Activated T-cell treated with anti-CD3 and anti-CD28 coated beads, Interleukin-2, amount 50 U/mL, for 4 hours (primary cell): ENCODE data around the gene RTL9. TPM values are rescaled to one million over a fixed set of nuclear protein-coding genes. Genes with fewer than 3 reads are reported as not detected.
"Not testable (repeated sequence)": the region's sequence is repeated elsewhere in the genome, so short reads cannot be mapped to it uniquely, and the experiment has no call there.

Source experiments
- ATAC-seq, 2 donors: fragments of 200-7000 bp; cut with Tn5 transposase; one replicate each; pipeline ENCODE4 v1.10.0; 2021
- DNase-seq: peaks from one replicate; pipeline ENCODE4 v3.0.0-alpha.2; 2020
- H3K27me3 Mint-ChIP-seq: one replicate; pipeline ENCODE4 v1.8.0; 2021; ENCODE audit warnings: low read depth, mixed read lengths
- H3K36me3 Mint-ChIP-seq: one replicate; pipeline ENCODE4 v1.8.0; 2022; ENCODE audit warnings: mixed read lengths; ENCODE audit not compliant: insufficient read depth
- H3K4me1 Mint-ChIP-seq: one replicate; pipeline ENCODE4 v1.8.0; 2021; ENCODE audit warnings: low read depth, mixed read lengths
- H3K4me3 Mint-ChIP-seq: one replicate; pipeline ENCODE4 v1.8.0; 2021; ENCODE audit warnings: mild to moderate bottlenecking, moderate library complexity, mixed read lengths
- H3K9me3 Mint-ChIP-seq: one replicate; pipeline ENCODE4 v1.8.0; 2021; ENCODE audit warnings: mixed read lengths
- total RNA-seq, 3 donors: library from RNA; stranded (reverse); gene quantifications; one replicate each; pipeline ENCODE4 v1.2.1, GENCODE V29; 2021

Gene RTL9
- total RNA-seq, 3 donors from 2014 or later = not detected

- Mint-ChIP-seq H3K4me1 (no peaks in the 10 kb centered on the region), H3K36me3 (no peaks in the 10 kb centered on the region), H3K9me3 (no peaks in the 10 kb centered on the region), H3K4me3 (no peak overlapping the region), H3K27me3 (peaks cover 2% of the 10 kb centered on the region)
- ATAC-seq (no peak), DNase-seq (no peak)
These were observed 30.9 kb downstream of the RTL9 start for GRCh38 chrX:110389570-110389969.

GRCh38 chrX:110391086-110391485 is 32.4 kb downstream of the RTL9 start:
- Mint-ChIP-seq H3K36me3 (no peaks in the 10 kb centered on the region), H3K4me1 (no peaks in the 10 kb centered on the region), H3K27me3 (peaks cover 2% of the 10 kb centered on the region), H3K4me3 (no peak overlapping the region), H3K9me3 (no peaks in the 10 kb centered on the region)
- DNase-seq (no peak), ATAC-seq (no peak)

- H3K36me3 Mint-ChIP-seq = no peaks in the 10 kb centered on the region
- no peaks in the 10 kb centered on the region for H3K27me3 Mint-ChIP-seq
- H3K4me1 Mint-ChIP-seq = no peaks in the 10 kb centered on the region
- no peaks in the 10 kb centered on the region for H3K9me3 Mint-ChIP-seq
- no peak for ATAC-seq
- no peak for DNase-seq
- H3K4me3 Mint-ChIP-seq = no peak overlapping the region
These were observed 36.0 kb downstream of the RTL9 start for GRCh38 chrX:110394651-110395050.

- no peak for DNase-seq
- Mint-ChIP-seq H3K27me3 (no peaks in the 10 kb centered on the region), H3K9me3 (no peaks in the 10 kb centered on the region), H3K4me3 (no peak overlapping the region), H3K36me3 (no peaks in the 10 kb centered on the region), H3K4me1 (no peaks in the 10 kb centered on the region)
- ATAC-seq = no peak
These were observed 37.2 kb downstream of the RTL9 start for GRCh38 chrX:110395877-110396276.

- no peak for ATAC-seq
- Mint-ChIP-seq H3K36me3 (no peaks in the 10 kb centered on the region), H3K4me3 (no peak overlapping the region), H3K4me1 (no peaks in the 10 kb centered on the region), H3K27me3 (no peaks in the 10 kb centered on the region), H3K9me3 (no peaks in the 10 kb centered on the region)
- no peak for DNase-seq
These were observed 38.1 kb downstream of the RTL9 start for GRCh38 chrX:110396735-110397134.

- no peak overlapping the region for H3K4me3 Mint-ChIP-seq
- ATAC-seq = no peak
- H3K27me3 Mint-ChIP-seq = no peaks in the 10 kb centered on the region
- DNase-seq = no peak
- no peaks in the 10 kb centered on the region for H3K36me3 Mint-ChIP-seq
- H3K4me1 Mint-ChIP-seq = no peaks in the 10 kb centered on the region
- H3K9me3 Mint-ChIP-seq = no peaks in the 10 kb centered on the region
These were observed 38.7 kb downstream of the RTL9 start for GRCh38 chrX:110397339-110397738.

GRCh38 chrX:110397904-110398303 is 39.3 kb downstream of the RTL9 start:
- no peak overlapping the region for H3K4me3 Mint-ChIP-seq
- H3K4me1 Mint-ChIP-seq = no peaks in the 10 kb centered on the region
- ATAC-seq = no peak
- H3K36me3 Mint-ChIP-seq = no peaks in the 10 kb centered on the region
- no peak for DNase-seq
- no peaks in the 10 kb centered on the region for H3K27me3 Mint-ChIP-seq
- H3K9me3 Mint-ChIP-seq = no peaks in the 10 kb centered on the region

GRCh38 chrX:110399497-110399896 is 40.8 kb downstream of the RTL9 start:
- ATAC-seq = no peak
- Mint-ChIP-seq H3K9me3 (no peaks in the 10 kb centered on the region), H3K27me3 (no peaks in the 10 kb centered on the region), H3K4me3 (no peak overlapping the region), H3K36me3 (no peaks in the 10 kb centered on the region), H3K4me1 (no peaks in the 10 kb centered on the region)
- DNase-seq = no peak

- no peak for DNase-seq
- H3K4me3 Mint-ChIP-seq = no peak overlapping the region
- H3K27me3 Mint-ChIP-seq = no peaks in the 10 kb centered on the region
- no peaks in the 10 kb centered on the region for H3K9me3 Mint-ChIP-seq
- H3K36me3 Mint-ChIP-seq = no peaks in the 10 kb centered on the region
- ATAC-seq = no peak
- H3K4me1 Mint-ChIP-seq = no peaks in the 10 kb centered on the region
These were observed 41.3 kb downstream of the RTL9 start for GRCh38 chrX:110399966-110400365.

GRCh38 chrX:110401135-110401534 is 42.5 kb downstream of the RTL9 start:
- no peaks in the 10 kb centered on the region for H3K36me3 Mint-ChIP-seq
- no peaks in the 10 kb centered on the region for H3K9me3 Mint-ChIP-seq
- no peaks in the 10 kb centered on the region for H3K4me1 Mint-ChIP-seq
- DNase-seq (no peak), ATAC-seq (no peak)
- H3K27me3 Mint-ChIP-seq = no peaks in the 10 kb centered on the region
- H3K4me3 Mint-ChIP-seq = no peak overlapping the region

GRCh38 chrX:110402091-110402849 is 43.6 kb downstream of the RTL9 start:
- ATAC-seq (no peak), DNase-seq (no peak)
- Mint-ChIP-seq H3K9me3 (no peaks in the 10 kb centered on the region), H3K27me3 (no peaks in the 10 kb centered on the region), H3K36me3 (no peaks in the 10 kb centered on the region), H3K4me1 (no peaks in the 10 kb centered on the region), H3K4me3 (no peak overlapping the region)

- Mint-ChIP-seq H3K4me3 (no peak overlapping the region), H3K36me3 (no peaks in the 10 kb centered on the region), H3K9me3 (no peaks in the 10 kb centered on the region), H3K4me1 (no peaks in the 10 kb centered on the region), H3K27me3 (no peaks in the 10 kb centered on the region)
- no peak for DNase-seq
- ATAC-seq = no peak
These were observed 44.2 kb downstream of the RTL9 start for GRCh38 chrX:110402850-110403221.

GRCh38 chrX:110403441-110404238 is 45.0 kb downstream of the RTL9 start:
- Mint-ChIP-seq H3K27me3 (no peaks in the 10 kb centered on the region), H3K9me3 (no peaks in the 10 kb centered on the region), H3K36me3 (no peaks in the 10 kb centered on the region), H3K4me3 (no peak overlapping the region), H3K4me1 (no peaks in the 10 kb centered on the region)
- DNase-seq (no peak), ATAC-seq (no peak)

- H3K4me1 Mint-ChIP-seq = no peaks in the 10 kb centered on the region
- H3K9me3 Mint-ChIP-seq = no peaks in the 10 kb centered on the region
These were observed 45.7 kb downstream of the RTL9 start for GRCh38 chrX:110404376-110404775.

GRCh38 chrX:110406250-110406649 is 47.6 kb downstream of the RTL9 start:
- H3K4me1 Mint-ChIP-seq, ATAC-seq, H3K27me3 Mint-ChIP-seq, DNase-seq, H3K9me3 Mint-ChIP-seq, H3K36me3 Mint-ChIP-seq, H3K4me3 Mint-ChIP-seq: not testable (repeated sequence)

More at GRCh38 chrX:110404376-110404775, 45.7 kb downstream of the RTL9 start:
- Mint-ChIP-seq H3K27me3 (no peaks in the 10 kb centered on the region), H3K36me3 (no peaks in the 10 kb centered on the region), H3K4me3 (no peak overlapping the region)
- no peak for ATAC-seq
- no peak for DNase-seq
